ENCODE measurements around the gene PPP1R12C.

The PPP1R12C gene

DNA sequence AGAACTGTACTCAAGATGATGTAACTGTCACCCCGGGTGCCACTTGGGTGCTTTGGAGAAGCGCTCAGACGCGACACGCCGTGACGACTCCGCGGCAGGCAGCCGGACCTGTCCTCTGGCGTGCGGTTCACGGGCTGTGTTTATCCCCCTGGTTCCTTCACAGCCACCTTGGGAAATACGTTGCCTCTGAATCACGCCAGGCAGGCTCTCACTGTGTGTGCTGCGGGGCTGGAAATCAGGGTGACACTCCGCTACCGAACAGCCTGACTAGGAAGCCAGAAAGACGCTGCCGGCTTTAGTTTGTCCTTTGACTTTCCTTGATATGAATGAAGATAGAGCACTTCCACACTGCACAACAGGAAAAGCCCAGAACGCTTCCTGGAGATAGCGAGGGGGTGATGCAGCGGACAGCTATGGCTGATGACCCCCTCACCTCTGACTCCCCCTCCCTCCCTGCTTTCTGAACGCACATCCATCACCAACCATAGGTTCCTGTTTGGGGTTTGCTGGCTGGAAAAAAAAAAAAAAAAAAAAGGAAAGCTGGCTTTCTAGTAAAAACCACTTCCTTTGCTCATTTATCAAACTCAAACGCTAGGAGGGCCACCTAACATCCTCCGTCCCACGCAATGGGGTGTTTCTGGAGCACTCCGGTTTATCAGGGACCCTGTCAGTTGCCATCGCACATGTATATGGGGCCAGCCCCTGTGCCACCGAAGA lies 75.7 kb downstream of the PPP1R12C start:
- peak; percentile 16 for DNase-seq

- DNase-seq: no peak
Measured at GRCh38 chr19:55041244-55041626, 76.2 kb downstream of the PPP1R12C start.
